ENCODE results near the gene CRPPA.

DNA sequence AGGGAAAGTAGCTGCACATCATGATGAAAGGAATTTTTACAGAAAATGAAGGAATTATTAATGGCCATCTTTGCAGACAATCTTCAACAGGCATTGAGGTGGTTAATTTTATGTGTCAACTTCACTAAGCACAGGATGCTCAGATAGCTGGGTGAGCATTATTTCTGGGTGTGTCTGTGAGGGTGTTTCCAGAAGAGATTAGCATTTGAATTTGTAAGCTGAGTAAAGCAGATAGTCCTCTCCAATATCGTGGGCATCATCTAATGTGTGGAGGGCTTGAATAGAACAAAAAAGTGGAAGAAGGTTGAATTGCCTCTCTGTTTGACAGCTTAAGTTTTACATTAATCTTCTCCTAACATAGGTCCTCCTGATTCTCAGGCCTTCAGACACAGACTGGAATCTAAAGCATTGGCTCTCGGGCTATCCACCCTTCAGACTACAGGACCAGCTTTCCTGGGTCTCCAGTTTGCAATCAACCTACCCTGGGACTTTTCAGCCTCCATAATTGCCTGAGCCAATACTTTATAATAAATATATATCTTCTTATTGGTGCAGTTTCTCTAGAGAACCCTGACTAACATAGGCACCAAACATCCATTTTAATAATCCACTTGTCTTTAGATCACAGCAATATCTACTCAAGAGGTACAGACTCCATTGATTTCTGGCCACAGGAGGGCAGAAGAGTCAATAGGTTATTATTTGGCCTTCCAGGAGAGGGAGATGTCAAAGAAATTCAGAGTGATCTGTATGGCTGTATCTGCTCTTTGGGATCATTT, 10.5 kb upstream of the CRPPA start:
- TF ChIP-seq CTCF (tag by site-specific recombination; IDR thresholded peaks at IDR 0.05) (peak; percentile 26; the same call in 1 of the 2 replicates), ZNF274 (IDR thresholded peaks at IDR 0.05; ENCODE audit: low read length) (no peak), ZNF274 (tag by site-specific recombination; IDR thresholded peaks at IDR 0.05; ENCODE audit: borderline replicate concordance) (no peak), MYNN (tag by site-specific recombination; IDR thresholded peaks at IDR 0.05; ENCODE audit: borderline replicate concordance) (no peak), ZNF423 (tag by site-specific recombination; IDR thresholded peaks at IDR 0.05) (no peak), ZNF335 (tag by site-specific recombination; conservative IDR thresholded peaks at IDR 0.05) (no peak), ZNF792 (tag by site-specific recombination; IDR thresholded peaks at IDR 0.05) (no peak), HOXC10 (CRISPR knock-in tag; IDR thresholded peaks at IDR 0.05) (no peak)

Data from HEK293 (cell line).